Astrocyte (in vitro differentiated cells and primary cell): Measurements from ENCODE around the gene GALNT18. TPM values are rescaled to one million over a fixed set of nuclear protein-coding genes. Genes with fewer than 3 reads are reported as not detected.

Source experiments
- DNase-seq: peaks from one replicate; pipeline ENCODE4 v3.0.0-alpha.2; 2010; ENCODE audit warnings: low read depth
- FAIRE-seq: peaks from 2 replicates; lab custom pipeline; 2011; peaks lifted over from hg19 to GRCh38; lab: Jason Lieb, UNC
- H2AFZ ChIP-seq: 2 replicates; pipeline ENCODE4 v1.6.0; 2012; ENCODE audit warnings: low read depth, low read length, inconsistent platforms
- H3K27ac ChIP-seq: 2 replicates; pipeline ENCODE4 v1.5.1; 2011; ENCODE audit warnings: low read depth, low read length, inconsistent platforms
- H3K27me3 ChIP-seq: 2 replicates; pipeline ENCODE4 v1.6.0; 2011; ENCODE audit warnings: low read length, inconsistent platforms; ENCODE audit not compliant: insufficient read depth
- H3K36me3 ChIP-seq: 2 replicates; pipeline ENCODE4 v1.5.1; 2011; ENCODE audit warnings: low read length, inconsistent platforms; ENCODE audit not compliant: insufficient read depth
- H3K4me1 ChIP-seq: 2 replicates; pipeline ENCODE4 v1.5.1; 2011; ENCODE audit warnings: low read length, inconsistent platforms; ENCODE audit not compliant: insufficient read depth
- H3K4me2 ChIP-seq: 2 replicates; pipeline ENCODE4 v1.6.0; 2012; ENCODE audit warnings: low read length, inconsistent platforms
- H3K4me3 ChIP-seq: 2 replicates; pipeline ENCODE4 v1.5.1; 2011; ENCODE audit warnings: low read depth, mild to moderate bottlenecking, low read length, inconsistent platforms; ENCODE audit not compliant: insufficient read depth
- H3K79me2 ChIP-seq: 2 replicates; pipeline ENCODE4 v1.6.0; 2012; ENCODE audit warnings: mild to moderate bottlenecking, low read length, inconsistent platforms; ENCODE audit not compliant: insufficient read depth
- H3K9ac ChIP-seq: 2 replicates; pipeline ENCODE4 v1.6.0; 2012; ENCODE audit warnings: mild to moderate bottlenecking, low read length, inconsistent platforms
- H3K9me3 ChIP-seq: 2 replicates; pipeline ENCODE4 v1.5.1; 2012; ENCODE audit warnings: low read depth, mild to moderate bottlenecking, low read length, inconsistent platforms; ENCODE audit not compliant: insufficient read depth
- H4K20me1 ChIP-seq: 2 replicates; pipeline ENCODE4 v1.6.0; 2012; ENCODE audit warnings: low read length, inconsistent platforms; ENCODE audit not compliant: insufficient read depth
- H3K27ac Mint-ChIP-seq: one replicate; pipeline ENCODE4 v1.8.0; 2021; ENCODE audit warnings: mild to moderate bottlenecking, mixed read lengths; ENCODE audit not compliant: unreplicated experiment
- H3K27me3 Mint-ChIP-seq: one replicate; pipeline ENCODE4 v1.8.0; 2021; ENCODE audit warnings: low read depth, mixed read lengths; ENCODE audit not compliant: unreplicated experiment
- H3K36me3 Mint-ChIP-seq: one replicate; pipeline ENCODE4 v1.8.0; 2021; ENCODE audit warnings: low read depth, mixed read lengths; ENCODE audit not compliant: unreplicated experiment
- H3K4me1 Mint-ChIP-seq: one replicate; pipeline ENCODE4 v1.8.0; 2021; ENCODE audit warnings: low read depth, mixed read lengths; ENCODE audit not compliant: unreplicated experiment
- H3K4me3 Mint-ChIP-seq: one replicate; pipeline ENCODE4 v1.8.0; 2021; ENCODE audit warnings: mild to moderate bottlenecking, moderate library complexity, mixed read lengths; ENCODE audit not compliant: unreplicated experiment
- H3K9me3 Mint-ChIP-seq: one replicate; pipeline ENCODE4 v1.8.0; 2021; ENCODE audit warnings: mild to moderate bottlenecking, mixed read lengths; ENCODE audit not compliant: unreplicated experiment
- CTCF ChIP-seq: IDR thresholded peaks from 2 replicates; pipeline ENCODE4 v1.5.1; 2011; ENCODE audit warnings: low read depth, mild to moderate bottlenecking, inconsistent platforms, low read length, moderate library complexity; ENCODE audit not compliant: insufficient read depth
- EZH2 ChIP-seq: IDR thresholded peaks from 2 replicates; pipeline ENCODE4 v1.6.1; 2012; ENCODE audit warnings: mild to moderate bottlenecking, low read length, inconsistent platforms; ENCODE audit not compliant: insufficient read depth
- total RNA-seq: library from RNA; stranded (reverse); gene quantifications from 2 replicates; pipeline ENCODE4 v1.2.1, GENCODE V29; 2021

GALNT18 gene
- total RNA-seq, 1 donor from 2014 or later, result 6.5 TPM

- FAIRE-seq (no peak), DNase-seq (no peak)
- no peaks in the 10 kb centered on the region for H3K79me2 ChIP-seq
- no peak overlapping the region for H2AFZ ChIP-seq
- H3K9ac ChIP-seq, result no peak overlapping the region
- peaks cover 21% of the 10 kb centered on the region for H3K27me3 Mint-ChIP-seq
- H3K27ac ChIP-seq, result no peak overlapping the region
- no peaks in the 10 kb centered on the region for H3K36me3 ChIP-seq
- no peak for TF ChIP-seq CTCF
- no peak for TF ChIP-seq EZH2
- peaks cover 2% of the 10 kb centered on the region for H3K27me3 ChIP-seq
- no peaks in the 10 kb centered on the region for H3K36me3 Mint-ChIP-seq
- no peak overlapping the region for H3K27ac Mint-ChIP-seq
- no peak overlapping the region for H3K4me2 ChIP-seq
- H3K4me3 Mint-ChIP-seq, result no peak overlapping the region
- no peaks in the 10 kb centered on the region for H3K9me3 ChIP-seq
- peaks cover 3% of the 10 kb centered on the region for H3K4me1 ChIP-seq
- H3K9me3 Mint-ChIP-seq, result no peaks in the 10 kb centered on the region
- H4K20me1 ChIP-seq, result no peaks in the 10 kb centered on the region
- H3K4me3 ChIP-seq, result no peak overlapping the region
- H3K4me1 Mint-ChIP-seq, result peaks cover 11% of the 10 kb centered on the region
Measured at GRCh38 chr11:11486423-11486822, 135.4 kb downstream of the GALNT18 start.

GRCh38 chr11:11486002-11486401 lies 135.8 kb downstream of the GALNT18 start:
- no peaks in the 10 kb centered on the region for H3K79me2 ChIP-seq
- no peak for FAIRE-seq

More at GRCh38 chr11:11486002-11486401, 135.8 kb downstream of the GALNT18 start:
- peaks cover 3% of the 10 kb centered on the region for H3K4me1 ChIP-seq
- no peaks in the 10 kb centered on the region for H3K9me3 ChIP-seq
- H3K4me1 Mint-ChIP-seq, result peaks cover 15% of the 10 kb centered on the region
- no peak overlapping the region for H3K4me2 ChIP-seq
- no peaks in the 10 kb centered on the region for H4K20me1 ChIP-seq
- H3K27ac Mint-ChIP-seq, result peak overlapping the region; percentile 36
- no peaks in the 10 kb centered on the region for H3K36me3 ChIP-seq
- no peak overlapping the region for H2AFZ ChIP-seq
- no peak overlapping the region for H3K9ac ChIP-seq
- H3K27me3 ChIP-seq, result peaks cover 2% of the 10 kb centered on the region
- no peaks in the 10 kb centered on the region for H3K9me3 Mint-ChIP-seq
- no peak overlapping the region for H3K27ac ChIP-seq
- no peak overlapping the region for H3K4me3 Mint-ChIP-seq
- no peaks in the 10 kb centered on the region for H3K36me3 Mint-ChIP-seq
- peaks cover 21% of the 10 kb centered on the region for H3K27me3 Mint-ChIP-seq
- H3K4me3 ChIP-seq, result no peak overlapping the region
- TF ChIP-seq CTCF, result no peak
- no peak for TF ChIP-seq EZH2
- no peak for DNase-seq
